A673 (cell line): ENCODE measurements around the gene GYG1.

Experiments used
- CTCF ChIP-seq: fragments of 300-800, 200-600 bp; sonication (generic); conservative IDR thresholded peaks from 2 replicates; pipeline ENCODE4 v1.5.1; 2017; ENCODE audit warnings: low read depth, mild to moderate bottlenecking, antibody characterized with exemption, low read length, moderate library complexity, mixed read lengths
- EZH2 ChIP-seq: fragments of 200-600 bp; sonication (generic); IDR thresholded peaks from 2 replicates; pipeline ENCODE4 v1.6.1; 2017; ENCODE audit warnings: borderline replicate concordance, low read depth, mild to moderate bottlenecking, mixed read lengths, antibody characterized with exemption, low read length; ENCODE audit not compliant: poor library complexity, severe bottlenecking

GRCh38 chr3:149038322-149038721 lies 47.0 kb downstream of the GYG1 start:
- TF ChIP-seq CTCF (no peak), EZH2 (no peak)
